Fibroblast of pulmonary artery (primary cell): ENCODE data around the gene ETFA.

Experiments used
- DNase-seq: peaks from one replicate; pipeline ENCODE4 v3.0.0-alpha.2; 2010; ENCODE audit warnings: low read depth
- H3K4me3 ChIP-seq: replicated peaks from 2 replicates; pipeline ENCODE4 v1.5.1; 2011; ENCODE audit warnings: low read depth, mild to moderate bottlenecking, control low read depth, low read length, moderate library complexity
- TF ChIP-seq, protein P1 (sequence below): IDR thresholded peaks from 2 replicates; pipeline ENCODE4 v1.5.1; 2011; ENCODE audit warnings: mild to moderate bottlenecking, control low read depth, low read length, inconsistent platforms; ENCODE audit errors: missing control alignments

ETFA gene

GRCh38 chr15:76217029-76217881 is 94.0 kb downstream of the ETFA start:
- DNase-seq, result peak; percentile 57
- H3K4me3 ChIP-seq, result no peak overlapping the region
- TF ChIP-seq, protein P1, sequence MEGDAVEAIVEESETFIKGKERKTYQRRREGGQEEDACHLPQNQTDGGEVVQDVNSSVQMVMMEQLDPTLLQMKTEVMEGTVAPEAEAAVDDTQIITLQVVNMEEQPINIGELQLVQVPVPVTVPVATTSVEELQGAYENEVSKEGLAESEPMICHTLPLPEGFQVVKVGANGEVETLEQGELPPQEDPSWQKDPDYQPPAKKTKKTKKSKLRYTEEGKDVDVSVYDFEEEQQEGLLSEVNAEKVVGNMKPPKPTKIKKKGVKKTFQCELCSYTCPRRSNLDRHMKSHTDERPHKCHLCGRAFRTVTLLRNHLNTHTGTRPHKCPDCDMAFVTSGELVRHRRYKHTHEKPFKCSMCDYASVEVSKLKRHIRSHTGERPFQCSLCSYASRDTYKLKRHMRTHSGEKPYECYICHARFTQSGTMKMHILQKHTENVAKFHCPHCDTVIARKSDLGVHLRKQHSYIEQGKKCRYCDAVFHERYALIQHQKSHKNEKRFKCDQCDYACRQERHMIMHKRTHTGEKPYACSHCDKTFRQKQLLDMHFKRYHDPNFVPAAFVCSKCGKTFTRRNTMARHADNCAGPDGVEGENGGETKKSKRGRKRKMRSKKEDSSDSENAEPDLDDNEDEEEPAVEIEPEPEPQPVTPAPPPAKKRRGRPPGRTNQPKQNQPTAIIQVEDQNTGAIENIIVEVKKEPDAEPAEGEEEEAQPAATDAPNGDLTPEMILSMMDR, result no peak

GRCh38 chr15:76215634-76216033 is 95.6 kb downstream of the ETFA start:
- TF ChIP-seq, protein P1, result no peak

DNA sequence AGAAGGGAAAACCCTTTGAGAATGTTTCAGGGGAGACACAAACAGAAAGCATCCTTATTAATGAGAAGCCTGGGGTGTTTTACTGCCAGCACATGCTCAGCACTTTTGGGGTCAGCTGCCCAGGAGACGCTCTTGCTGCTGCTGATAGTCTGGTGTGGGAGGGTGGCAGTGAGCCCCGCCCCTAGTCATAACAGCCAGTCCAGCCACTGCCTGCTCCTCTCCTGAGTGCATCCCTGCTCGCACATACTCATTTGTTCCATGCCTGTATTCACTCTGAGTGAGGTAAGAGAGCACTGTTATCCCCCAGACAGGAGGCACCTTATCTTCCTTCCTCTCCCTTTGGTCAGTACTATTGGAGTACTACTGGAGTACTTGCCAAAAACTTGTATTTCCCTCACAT is 101.3 kb downstream of the ETFA start:
- TF ChIP-seq, protein P1, result no peak
- H3K4me3 ChIP-seq, result no peak overlapping the region
- DNase-seq, result peak; percentile 12

More at GRCh38 chr15:76215634-76216033, 95.6 kb downstream of the ETFA start:
- H3K4me3 ChIP-seq, result no peak overlapping the region
- no peak for DNase-seq

GRCh38 chr15:76209523-76209922 is 101.7 kb downstream of the ETFA start:
- TF ChIP-seq, protein P1, result no peak
- no peak for DNase-seq
- H3K4me3 ChIP-seq, result no peak overlapping the region

DNA sequence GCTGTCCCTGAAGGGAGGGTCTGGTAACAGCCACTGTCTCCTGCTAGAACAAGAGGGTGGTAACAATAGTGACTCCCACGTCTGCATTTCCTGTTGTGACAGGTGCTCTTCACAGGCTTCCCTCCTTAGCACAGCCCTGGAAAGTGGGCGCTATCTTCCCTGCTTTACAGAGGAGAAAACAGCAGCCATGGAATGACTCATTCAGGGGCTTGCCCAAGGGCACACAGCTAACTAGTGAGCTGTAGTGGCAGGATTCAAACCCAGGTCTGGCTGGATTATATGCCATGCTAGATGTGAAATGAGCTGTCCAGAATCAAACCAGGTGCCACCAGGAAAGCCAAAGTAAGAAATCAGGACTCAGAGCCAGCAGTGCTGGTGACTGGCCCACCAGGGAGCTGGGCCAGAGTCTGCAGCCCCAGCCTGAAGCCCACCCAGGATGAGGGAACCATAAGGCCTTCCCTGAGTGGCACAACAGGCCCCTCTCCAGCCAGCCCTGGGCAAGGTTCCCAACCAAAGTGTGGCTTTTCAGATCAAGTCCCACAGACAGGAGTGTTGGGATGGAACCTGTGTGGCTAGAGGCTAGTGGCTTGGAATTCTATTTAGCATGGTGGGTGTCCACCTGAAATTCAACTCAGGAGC is 102.4 kb downstream of the ETFA start:
- peak; percentile 21 for DNase-seq
- no peak overlapping the region for H3K4me3 ChIP-seq
- TF ChIP-seq, protein P1, result no peak

DNA sequence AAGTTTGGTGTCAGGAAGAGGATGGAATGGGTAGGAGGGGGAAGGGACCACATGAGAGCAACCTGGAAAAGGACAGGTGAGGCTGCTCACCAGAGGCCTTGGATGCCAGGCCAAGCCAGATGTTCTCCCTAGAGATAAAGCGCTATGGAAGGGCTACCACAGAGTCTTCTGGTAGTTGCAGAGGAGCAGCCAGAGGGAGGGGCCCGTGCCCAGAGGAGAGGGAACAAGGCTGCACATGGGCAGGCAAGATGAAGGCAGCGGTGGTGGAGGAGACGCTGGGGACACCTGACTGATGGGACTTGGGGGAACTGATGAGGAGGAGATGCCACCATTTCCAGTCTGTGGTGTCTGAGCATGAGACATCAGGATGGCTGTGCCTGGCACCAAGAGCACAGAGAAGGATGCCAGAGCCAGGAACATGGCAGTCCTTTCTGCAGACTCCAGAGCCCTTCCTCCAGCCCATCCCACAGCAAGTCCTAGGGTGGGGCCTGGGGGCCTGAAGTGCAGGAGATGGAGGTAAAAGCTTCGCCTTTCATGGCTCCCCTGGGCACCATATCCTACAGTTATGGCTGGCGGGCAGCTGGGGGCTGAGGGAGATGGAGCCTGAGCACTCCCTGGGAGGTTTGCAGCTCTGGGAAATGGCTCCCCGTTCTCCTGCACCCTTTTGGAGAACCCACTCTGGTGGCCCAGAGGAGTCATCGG is 103.0 kb downstream of the ETFA start:
- TF ChIP-seq, protein P1, result no peak
- H3K4me3 ChIP-seq, result no peak overlapping the region
- no peak for DNase-seq
